Fibroblast of gingiva (primary cell): Measurements from ENCODE around the gene DOCK8.

Source experiments
- DNase-seq: peaks from one replicate; pipeline ENCODE4 v3.0.0-alpha.2; 2011; ENCODE audit warnings: low read depth

The DOCK8 gene

DNA sequence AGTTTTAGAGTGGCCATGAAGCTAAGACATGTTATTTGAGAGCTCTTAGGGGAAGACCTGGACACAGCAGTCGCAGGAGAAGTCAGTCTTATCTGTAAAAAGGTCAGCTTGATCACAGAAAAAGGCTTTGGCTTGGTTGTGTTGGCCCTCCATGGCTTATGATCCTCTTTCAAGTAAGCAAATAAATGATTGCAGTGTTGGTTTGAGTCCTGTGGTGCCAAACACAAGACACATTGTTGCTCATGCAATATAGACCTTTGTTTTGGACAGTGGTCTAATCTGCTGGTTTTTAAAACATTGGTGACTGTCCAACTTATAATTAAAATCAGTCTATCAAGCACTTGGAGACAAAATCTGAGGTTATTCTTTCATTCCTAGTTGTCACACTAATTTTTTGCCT lies 54.0 kb downstream of the DOCK8 start:
- no peak for DNase-seq

DNA sequence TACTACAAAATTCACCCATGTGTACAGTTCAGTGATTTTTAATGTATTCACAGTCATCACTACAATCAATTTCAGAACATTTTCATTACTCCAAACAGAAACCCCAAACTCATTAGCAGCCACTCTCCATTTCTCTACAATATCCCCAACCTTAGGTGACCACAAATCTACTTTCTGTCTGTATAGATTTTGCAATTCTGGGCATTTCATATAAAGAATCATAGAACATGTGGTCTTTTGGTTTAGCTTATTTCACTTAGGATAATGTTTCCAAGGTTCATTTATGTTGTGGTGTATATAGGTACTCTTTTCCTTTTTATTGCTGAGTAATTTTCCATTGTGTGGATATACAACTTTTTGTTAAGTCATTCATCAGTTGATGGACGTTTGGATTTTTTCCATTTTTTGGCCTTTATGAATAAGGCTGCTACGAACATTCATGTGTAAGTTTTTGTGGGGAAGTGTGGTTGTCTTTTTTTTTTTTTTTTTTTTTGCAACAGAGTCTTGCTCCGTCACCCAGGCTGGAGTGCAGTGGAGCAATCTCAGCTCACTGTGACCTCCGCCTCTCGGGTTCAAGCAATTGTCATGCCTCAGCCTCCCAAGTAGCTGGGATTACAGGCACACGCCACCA lies 54.5 kb downstream of the DOCK8 start:
- no peak for DNase-seq

DNA sequence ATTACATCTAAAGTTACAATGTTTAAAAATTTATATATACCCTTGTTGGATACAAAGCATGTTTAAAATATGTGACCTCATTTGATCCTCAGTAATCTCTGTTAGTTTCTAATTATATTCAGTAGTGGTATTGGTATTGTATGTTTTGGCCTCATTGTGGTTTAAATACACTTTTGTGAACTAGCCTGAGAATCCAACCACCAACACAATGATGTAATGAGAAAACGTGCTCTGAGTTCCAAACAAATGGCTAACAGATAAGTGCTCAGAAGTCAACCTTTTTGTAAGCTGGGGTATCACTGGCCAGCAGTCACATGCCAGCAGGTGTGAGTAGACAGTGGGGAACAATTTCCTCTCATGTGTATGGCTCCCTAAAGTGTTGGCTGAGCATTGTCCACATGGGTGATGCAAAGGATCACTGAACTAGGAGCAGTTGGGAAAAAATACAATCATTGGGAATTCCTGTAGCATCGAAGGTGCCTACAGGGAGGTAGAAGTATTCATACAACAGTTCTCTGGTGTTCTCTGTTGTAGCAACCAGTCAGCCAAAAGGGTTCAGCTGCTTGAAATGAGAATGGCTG lies 56.1 kb downstream of the DOCK8 start:
- DNase-seq: no peak

GRCh38 chr9:272251-273213 lies 57.9 kb downstream of the DOCK8 start:
- no peak for DNase-seq

DNA sequence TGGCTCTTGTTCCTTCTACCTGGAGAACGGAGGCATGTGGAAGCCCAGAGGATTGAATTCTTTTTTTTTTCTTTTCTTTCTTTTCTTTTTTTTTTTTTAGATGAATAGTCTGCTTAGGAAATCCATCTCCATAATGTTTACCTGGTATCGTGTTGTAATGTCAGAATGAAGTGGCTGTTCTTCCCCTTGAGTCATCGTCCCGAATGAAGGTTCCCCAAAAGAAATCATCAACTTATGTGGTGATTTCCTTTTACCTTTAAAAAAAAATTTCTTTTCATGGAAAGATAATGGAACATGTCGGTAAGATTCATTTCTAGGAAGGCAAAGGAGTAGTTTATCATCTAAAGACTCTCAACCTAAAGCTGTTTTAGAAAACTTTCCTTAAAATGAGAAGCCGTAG lies 59.7 kb downstream of the DOCK8 start:
- no peak for DNase-seq

DNA sequence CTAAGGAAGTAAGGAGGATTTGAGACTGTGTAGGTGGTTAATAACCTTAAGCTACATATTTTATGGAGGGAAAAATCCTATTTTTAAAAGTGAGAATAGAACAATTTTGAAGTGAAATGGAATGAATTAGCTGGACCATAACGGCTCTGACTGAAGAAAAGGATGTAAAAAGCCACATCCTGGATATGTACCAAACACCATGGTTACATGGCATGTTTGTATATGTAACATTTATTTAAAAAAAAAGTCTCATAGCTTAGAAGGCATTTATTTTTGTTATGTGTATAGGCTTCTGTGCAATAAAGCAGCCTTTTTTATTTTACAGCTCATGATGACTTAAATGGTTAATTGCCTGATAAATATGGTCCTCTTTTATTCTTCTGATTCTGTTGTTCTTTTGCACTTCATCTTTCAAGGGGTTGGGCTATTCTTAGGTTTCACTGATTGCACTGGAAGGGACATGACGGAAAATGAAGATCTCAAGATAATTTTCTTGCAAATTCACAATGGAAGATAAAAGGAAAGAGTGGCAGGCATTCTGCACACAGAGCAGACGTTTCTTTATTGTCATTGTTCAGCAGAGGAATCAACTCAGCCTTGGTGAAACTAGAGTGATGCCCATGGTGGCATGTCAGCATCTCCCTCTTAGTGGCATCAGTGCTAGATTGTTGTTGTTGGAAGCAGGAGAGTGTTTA lies 63.1 kb downstream of the DOCK8 start:
- DNase-seq: no peak

- DNase-seq: no peak
Measured at GRCh38 chr9:278651-279050, 64.0 kb downstream of the DOCK8 start.

DNA sequence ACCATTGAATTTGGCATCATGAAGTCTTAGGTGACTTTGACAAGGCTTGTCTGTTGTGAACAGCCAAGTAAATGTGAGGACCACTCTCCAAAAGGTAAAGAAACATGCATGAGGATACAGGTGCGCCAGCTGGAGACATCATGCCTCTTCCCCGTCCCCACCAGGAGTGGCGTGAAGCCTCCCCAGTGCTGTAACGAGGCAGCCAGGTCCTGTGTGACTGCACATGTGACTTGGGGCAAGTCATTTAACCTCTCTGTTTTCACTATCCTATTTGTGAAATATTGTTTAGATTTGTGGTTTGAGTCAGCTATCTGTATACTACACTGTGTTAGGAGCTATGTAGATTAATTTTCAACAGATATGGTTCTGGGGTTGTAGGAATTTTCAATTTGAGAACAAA lies 65.0 kb downstream of the DOCK8 start:
- no peak for DNase-seq

GRCh38 chr9:281741-282645 lies 67.3 kb downstream of the DOCK8 start:
- no peak for DNase-seq

DNA sequence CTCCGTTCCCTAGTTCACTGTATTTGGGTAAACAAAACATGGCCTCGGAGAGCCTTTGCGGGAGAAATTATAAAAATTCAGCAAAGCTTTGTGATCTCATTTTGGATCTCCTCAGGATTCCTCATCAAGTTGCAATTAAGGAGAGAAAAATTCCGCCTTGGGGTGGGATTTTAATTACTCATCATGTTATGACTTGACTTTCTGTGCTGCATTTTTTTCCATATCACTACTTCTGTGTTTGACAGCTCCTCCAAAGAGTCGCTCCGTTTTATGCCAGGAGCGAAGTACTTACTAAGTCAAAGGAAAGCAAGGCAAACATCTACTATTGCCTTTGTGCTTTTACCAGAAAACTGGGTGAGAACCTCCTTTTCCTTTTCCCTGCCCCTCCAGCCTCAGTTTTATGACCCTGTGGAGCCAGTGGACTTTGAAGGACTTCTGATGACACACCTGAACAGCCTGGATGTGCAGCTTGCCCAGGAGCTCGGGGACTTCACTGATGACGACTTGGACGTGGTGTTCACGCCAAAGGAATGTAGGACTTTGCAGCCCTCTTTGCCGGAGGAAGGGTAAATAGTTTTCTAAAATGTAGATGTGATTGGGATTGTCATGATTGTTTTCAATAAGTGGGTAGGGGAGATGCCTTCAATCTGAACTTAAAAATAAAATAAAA lies 71.5 kb downstream of the DOCK8 start:
- no peak for DNase-seq

GRCh38 chr9:289121-289520 lies 74.5 kb downstream of the DOCK8 start:
- DNase-seq: no peak

GRCh38 chr9:292915-293314 lies 78.2 kb downstream of the DOCK8 start:
- no peak for DNase-seq

DNA sequence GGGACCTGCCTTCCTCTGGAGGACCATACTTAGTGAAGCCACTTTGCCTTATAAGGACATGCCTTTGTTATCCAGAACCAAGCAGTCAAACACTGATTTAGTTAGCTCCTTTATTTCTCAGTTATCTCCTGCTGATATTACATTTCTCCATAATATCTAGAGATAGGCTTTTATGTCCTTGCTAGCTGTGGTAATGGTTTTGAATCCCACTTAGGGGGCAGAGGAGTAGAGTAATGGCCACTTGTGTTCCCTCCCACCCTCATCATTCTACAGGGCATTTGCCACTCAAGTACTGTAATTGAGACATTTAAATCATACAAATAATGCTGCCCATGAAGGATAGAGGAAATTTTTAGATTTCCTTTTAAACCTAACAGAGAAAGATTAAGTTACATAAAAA lies 80.9 kb downstream of the DOCK8 start:
- no peak for DNase-seq

DNA sequence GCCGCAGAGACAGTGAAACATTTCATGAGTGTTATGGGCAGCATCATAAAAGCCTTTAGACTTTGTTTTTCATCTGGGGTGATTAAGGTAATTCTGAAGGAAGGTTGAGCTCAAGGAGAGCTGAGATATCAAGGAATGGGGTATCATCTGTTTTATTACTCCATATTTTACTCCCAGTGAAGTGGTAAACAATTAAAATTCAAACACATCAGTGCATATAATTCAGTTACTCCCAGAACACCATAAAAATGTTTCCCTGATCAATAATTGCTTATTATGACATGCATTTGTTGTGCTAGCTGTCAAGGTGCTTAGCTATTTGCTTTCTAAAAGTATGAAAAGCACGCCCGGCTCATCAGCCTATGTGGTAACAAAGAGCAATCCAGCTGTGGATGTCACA lies 81.7 kb downstream of the DOCK8 start:
- DNase-seq: no peak

- no peak for DNase-seq
Measured at GRCh38 chr9:297104-297972, 82.7 kb downstream of the DOCK8 start.

DNA sequence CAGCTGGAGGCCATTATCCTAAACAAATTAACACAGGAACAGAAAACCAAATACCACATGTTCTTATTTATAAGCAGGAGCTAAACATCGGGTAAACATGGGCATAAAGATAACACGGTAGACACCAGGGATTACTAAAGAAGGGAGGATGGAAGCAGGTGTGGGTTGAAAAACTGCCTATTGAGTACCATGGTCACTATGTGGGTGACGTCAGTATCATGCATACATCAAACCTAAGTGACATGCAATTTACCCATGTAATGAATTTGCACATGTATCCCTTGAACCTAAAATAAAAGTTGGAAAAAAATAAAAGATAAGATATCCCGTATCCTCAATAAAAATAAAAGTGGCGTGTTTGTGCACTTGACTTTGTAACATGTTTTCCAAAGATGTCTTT lies 88.8 kb downstream of the DOCK8 start:
- DNase-seq: no peak

DNA sequence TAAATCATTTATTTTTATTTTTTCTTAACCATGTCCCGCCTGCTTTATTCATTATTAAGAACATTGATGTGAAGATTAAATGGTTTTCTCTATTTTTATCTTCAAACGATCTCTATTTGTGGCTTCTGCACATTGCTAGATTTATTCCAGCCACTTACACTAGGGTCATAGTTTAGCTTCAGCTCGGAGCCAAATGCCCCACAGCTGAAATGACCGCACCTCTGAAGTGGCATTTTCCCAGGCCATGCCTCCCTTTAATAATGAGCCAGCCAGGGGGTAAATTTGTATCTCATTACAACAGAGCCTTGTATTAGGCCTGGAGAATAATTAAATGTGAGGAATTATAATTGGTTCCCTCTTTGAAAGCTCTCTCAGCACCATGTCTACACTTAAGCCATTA lies 89.4 kb downstream of the DOCK8 start:
- no peak for DNase-seq

DNA sequence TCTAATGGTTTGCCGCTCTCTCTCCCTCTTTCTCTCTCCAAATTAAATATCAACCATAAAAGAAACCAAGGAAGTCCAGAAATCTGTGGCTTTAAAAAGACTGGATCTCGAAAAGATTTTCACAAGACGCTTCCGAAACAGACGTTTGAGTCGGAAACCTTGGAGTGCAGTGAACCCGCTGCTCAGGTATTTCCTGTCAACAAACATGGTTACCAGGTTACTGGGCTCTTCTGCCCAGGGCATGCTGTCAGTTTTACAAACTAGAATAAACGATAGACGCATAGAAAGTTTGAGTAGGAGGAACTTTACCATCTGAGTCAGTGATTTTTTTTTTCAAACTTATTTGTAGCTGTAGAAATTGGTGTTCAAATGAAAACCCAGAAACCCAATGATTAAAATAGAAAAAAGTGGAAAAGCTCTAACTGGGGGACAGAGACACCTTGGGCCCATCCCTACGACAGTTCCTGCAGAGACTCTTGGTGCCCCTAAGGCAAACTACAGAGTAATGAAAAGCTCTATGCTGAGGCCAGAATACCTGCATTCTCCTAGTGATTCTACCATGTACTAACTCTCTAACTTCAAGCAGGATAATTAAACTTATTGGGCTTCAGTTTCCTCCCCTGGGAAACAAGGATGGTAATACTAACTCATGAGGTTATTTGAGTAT lies 90.0 kb downstream of the DOCK8 start:
- DNase-seq: no peak

GRCh38 chr9:306907-307306 lies 92.2 kb downstream of the DOCK8 start:
- no peak for DNase-seq
